NCI-H82 (cell line): ENCODE data around the gene RADIL.

Experiments used
- DNase-seq: peaks from one replicate; lab custom pipeline; 2025; lab: John Stamatoyannopoulos, UW

Gene RADIL

GRCh38 chr7:4792537-4793126 is 90.9 kb downstream of the RADIL start:
- no peak for DNase-seq

GRCh38 chr7:4791738-4792536 is 91.6 kb downstream of the RADIL start:
- DNase-seq = peak; percentile 64

GRCh38 chr7:4791101-4791737 is 92.3 kb downstream of the RADIL start:
- DNase-seq = no peak

- DNase-seq = no peak
Observed at GRCh38 chr7:4790516-4790991, 93.0 kb downstream of the RADIL start.

GRCh38 chr7:4790078-4790465 is 93.4 kb downstream of the RADIL start:
- DNase-seq = no peak

- no peak for DNase-seq
Observed at GRCh38 chr7:4789194-4790077, 94.1 kb downstream of the RADIL start.

GRCh38 chr7:4788627-4789189 is 94.8 kb downstream of the RADIL start:
- no peak for DNase-seq

GRCh38 chr7:4787947-4788626 is 95.4 kb downstream of the RADIL start:
- no peak for DNase-seq

GRCh38 chr7:4787541-4787940 is 96.0 kb downstream of the RADIL start:
- DNase-seq = no peak

GRCh38 chr7:4786015-4786414 is 97.5 kb downstream of the RADIL start:
- DNase-seq = no peak

GRCh38 chr7:4785371-4785770 is 98.1 kb downstream of the RADIL start:
- no peak for DNase-seq

GRCh38 chr7:4784799-4785198 is 98.7 kb downstream of the RADIL start:
- no peak for DNase-seq

- DNase-seq = no peak
Observed at GRCh38 chr7:4783762-4784351, 99.7 kb downstream of the RADIL start.

GRCh38 chr7:4783292-4783652 is 100.2 kb downstream of the RADIL start:
- DNase-seq = no peak

GRCh38 chr7:4782333-4783291 is 100.9 kb downstream of the RADIL start:
- DNase-seq = no peak

- DNase-seq = no peak
Observed at GRCh38 chr7:4781366-4782069, 102.0 kb downstream of the RADIL start.

GRCh38 chr7:4779118-4779517 is 104.4 kb downstream of the RADIL start:
- no peak for DNase-seq

- peak; percentile 48 for DNase-seq
Observed at GRCh38 chr7:4775848-4776623, 107.5 kb downstream of the RADIL start.
